Measurements from ENCODE around the gene STYK1. TPM values are rescaled to one million over a fixed set of nuclear protein-coding genes. Genes with fewer than 3 reads are reported as not detected.

Gene STYK1, protein sequence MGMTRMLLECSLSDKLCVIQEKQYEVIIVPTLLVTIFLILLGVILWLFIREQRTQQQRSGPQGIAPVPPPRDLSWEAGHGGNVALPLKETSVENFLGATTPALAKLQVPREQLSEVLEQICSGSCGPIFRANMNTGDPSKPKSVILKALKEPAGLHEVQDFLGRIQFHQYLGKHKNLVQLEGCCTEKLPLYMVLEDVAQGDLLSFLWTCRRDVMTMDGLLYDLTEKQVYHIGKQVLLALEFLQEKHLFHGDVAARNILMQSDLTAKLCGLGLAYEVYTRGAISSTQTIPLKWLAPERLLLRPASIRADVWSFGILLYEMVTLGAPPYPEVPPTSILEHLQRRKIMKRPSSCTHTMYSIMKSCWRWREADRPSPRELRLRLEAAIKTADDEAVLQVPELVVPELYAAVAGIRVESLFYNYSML
- polyA plus RNA-seq (2013, experiment 1 of 2) = not detected
- polyA plus RNA-seq (2013, experiment 2 of 2) = 0.01 TPM

DNA sequence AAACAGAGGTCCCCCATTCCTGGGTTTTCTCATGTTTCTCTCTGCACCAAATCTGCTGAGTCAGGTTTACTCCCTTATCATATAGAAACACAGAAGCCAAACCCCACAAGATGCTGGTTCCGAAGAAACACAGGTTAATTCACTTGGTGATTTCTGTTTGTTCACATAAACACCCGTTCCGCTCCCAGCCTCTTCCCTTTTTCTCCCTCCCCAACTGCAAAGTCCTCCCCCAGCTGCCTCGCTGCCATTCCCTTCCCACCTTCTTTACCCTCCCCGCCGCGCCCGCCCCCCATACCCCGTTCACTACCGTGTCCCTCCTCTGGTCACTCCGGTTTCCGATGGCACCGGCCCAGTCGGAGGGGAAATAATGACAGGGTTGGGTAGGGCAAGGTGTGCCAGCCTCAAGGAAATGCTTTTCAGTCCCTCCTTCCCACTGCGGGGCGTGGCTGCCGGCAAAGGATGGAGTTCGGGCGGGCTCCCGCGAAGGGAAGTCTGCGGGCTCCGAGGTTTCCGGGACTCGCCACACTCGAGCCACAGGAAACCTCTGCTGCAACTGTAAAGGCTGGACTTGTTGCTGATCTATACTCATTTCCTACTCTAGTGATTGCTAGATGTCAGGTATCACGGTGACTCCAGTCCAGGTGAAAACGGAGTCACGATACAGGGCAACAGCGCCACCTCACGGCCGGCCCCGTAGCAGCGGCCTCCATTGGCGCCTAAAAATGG is at the start of gene STYK1:
TSS of gene STYK1 (minus strand) at position 394 of the 726 bp plus-strand sequence. CDS start 39,434 bp downstream, outside the sequence.
- H3K4me1 ChIP-seq (ENCODE audit: control insufficient read depth in 2 of 2, insufficient read depth in 1 of 2, low read depth in 1 of 2, low read length in 2 of 2) = no peaks in the 10 kb centered on the region
- no peak within 1 kb of the TSS for H3K4ac ChIP-seq (ENCODE audit: low read length)
- peak; percentile 50 for DNase-seq (ENCODE audit: low spot score)
- peaks cover 0 to 42% (median 5%) of the 10 kb centered on the region in 3 experiments for H3K27me3 ChIP-seq (ENCODE audit: control insufficient read depth in 3 of 3, insufficient read depth in 3 of 3, low read depth in 1 of 3, low read length in 3 of 3)
- H2AFZ ChIP-seq (ENCODE audit: low read length) = peak within 1 kb of the TSS; percentile 94
- H3K27ac ChIP-seq (replicated peaks; ENCODE audit: low read length) = no peak within 1 kb of the TSS
- H3K4me2 ChIP-seq (ENCODE audit: insufficient read depth, low read length, poor library complexity, severe bottlenecking) = peak within 1 kb of the TSS; percentile 81
- H3K14ac ChIP-seq (ENCODE audit: low read length) = peak within 1 kb of the TSS; percentile 79
- H3K9me3 ChIP-seq (replicated peaks in 1 of 2; ENCODE audit: control insufficient read depth in 2 of 2, insufficient read depth in 1 of 2, low read depth in 1 of 2, low read length in 2 of 2) = no peaks in the 10 kb centered on the region
- no peak within 1 kb of the TSS for H2AK5ac ChIP-seq (ENCODE audit: low read depth, low read length)
- no peaks in the 10 kb centered on the region for H3K79me1 ChIP-seq (ENCODE audit: low read depth, low read length)
- H3K18ac ChIP-seq (ENCODE audit: low read length) = no peak within 1 kb of the TSS
- no peak within 1 kb of the TSS for H2BK120ac ChIP-seq (ENCODE audit: low read depth, low read length)
- no peak within 1 kb of the TSS for H2BK15ac ChIP-seq (ENCODE audit: low read length)
- peak within 1 kb of the TSS; percentile 43 to 86 for H3K4me3 ChIP-seq (ENCODE audit: low read length in 2 of 2)
- H3K23ac ChIP-seq (ENCODE audit: low read depth, low read length, poor library complexity) = peak within 1 kb of the TSS; percentile 39
- H2BK12ac ChIP-seq (ENCODE audit: low read length) = no peak within 1 kb of the TSS
- H4K8ac ChIP-seq (ENCODE audit: low read depth, low read length) = no peak within 1 kb of the TSS
- no peak within 1 kb of the TSS for H3K9ac ChIP-seq (ENCODE audit: low read depth, low read length, poor library complexity)
- H2BK5ac ChIP-seq (ENCODE audit: low read length) = no peak within 1 kb of the TSS
- H3K36me3 ChIP-seq (replicated peaks in 1 of 2; ENCODE audit: control insufficient read depth in 2 of 2, insufficient read depth in 2 of 2, low read length in 2 of 2) = no peaks in the 10 kb centered on the region
- H4K91ac ChIP-seq (ENCODE audit: low read depth, low read length, poor library complexity) = no peak within 1 kb of the TSS
- WGBS, 2 donors (ENCODE audit: extremely low coverage in 2 of 2, insufficient read length in 2 of 2, insufficient replicate concordance in 1 of 2) = no CpG with 5 or more reads among the region's 35 CpGs

GRCh38 chr12:10722905-10723746 is 49.3 kb upstream of the STYK1 start, which contains the start of gene YBX3:
TSS of gene YBX3 (minus strand) at chr12:10723323. CDS start at chr12:10723111, 212 bp downstream.
- H3K18ac ChIP-seq (ENCODE audit: low read length) = peak within 1 kb of the TSS; percentile 78
- peak within 1 kb of the TSS; percentile 31 for H3K14ac ChIP-seq (ENCODE audit: low read length)
- H2AFZ ChIP-seq (ENCODE audit: low read length) = peak within 1 kb of the TSS; percentile 88
- peaks cover 2% of the 10 kb centered on the region for H3K79me1 ChIP-seq (ENCODE audit: low read depth, low read length)
- H2BK120ac ChIP-seq (ENCODE audit: low read depth, low read length) = no peak within 1 kb of the TSS
- H3K23ac ChIP-seq (ENCODE audit: low read depth, low read length, poor library complexity) = peak within 1 kb of the TSS; percentile 95
- peak within 1 kb of the TSS; percentile 31 for H2BK5ac ChIP-seq (ENCODE audit: low read length)
- H3K36me3 ChIP-seq (replicated peaks in 1 of 2; ENCODE audit: control insufficient read depth in 2 of 2, insufficient read depth in 2 of 2, low read length in 2 of 2) = no peaks in the 10 kb centered on the region
- H4K91ac ChIP-seq (ENCODE audit: low read depth, low read length, poor library complexity) = no peak within 1 kb of the TSS
- no peak within 1 kb of the TSS for H2AK5ac ChIP-seq (ENCODE audit: low read depth, low read length)
- no peak within 1 kb of the TSS for H2BK12ac ChIP-seq (ENCODE audit: low read length)
- peaks cover 6 to 7% of the 10 kb centered on the region in 2 donors for H3K4me1 ChIP-seq (ENCODE audit: control insufficient read depth in 2 of 2, insufficient read depth in 1 of 2, low read depth in 1 of 2, low read length in 2 of 2)
- peak within 1 kb of the TSS; percentile 31 for H2BK15ac ChIP-seq (ENCODE audit: low read length)
- peak within 1 kb of the TSS; percentile 67 to 92 for H3K4me3 ChIP-seq (ENCODE audit: low read length in 2 of 2)
- H4K8ac ChIP-seq (ENCODE audit: low read depth, low read length) = no peak within 1 kb of the TSS
- WGBS, 2 donors (ENCODE audit: extremely low coverage in 2 of 2, insufficient read length in 2 of 2, insufficient replicate concordance in 1 of 2) = no CpG with 5 or more reads among the region's 95 CpGs
- peak within 1 kb of the TSS; percentile 76 for H3K27ac ChIP-seq (replicated peaks; ENCODE audit: low read length)
- peaks cover 0 to 42% (median 0%) of the 10 kb centered on the region in 3 experiments for H3K27me3 ChIP-seq (ENCODE audit: control insufficient read depth in 3 of 3, insufficient read depth in 3 of 3, low read depth in 1 of 3, low read length in 3 of 3)
- H3K4me2 ChIP-seq (ENCODE audit: insufficient read depth, low read length, poor library complexity, severe bottlenecking) = peak within 1 kb of the TSS; percentile 72
- peak; percentile 76 for DNase-seq (ENCODE audit: low spot score)
- H3K4ac ChIP-seq (ENCODE audit: low read length) = no peak within 1 kb of the TSS
- H3K9me3 ChIP-seq (replicated peaks in 1 of 2; ENCODE audit: control insufficient read depth in 2 of 2, insufficient read depth in 1 of 2, low read depth in 1 of 2, low read length in 2 of 2) = no peaks in the 10 kb centered on the region
- peak within 1 kb of the TSS; percentile 96 for H3K9ac ChIP-seq (ENCODE audit: low read depth, low read length, poor library complexity)

DNA sequence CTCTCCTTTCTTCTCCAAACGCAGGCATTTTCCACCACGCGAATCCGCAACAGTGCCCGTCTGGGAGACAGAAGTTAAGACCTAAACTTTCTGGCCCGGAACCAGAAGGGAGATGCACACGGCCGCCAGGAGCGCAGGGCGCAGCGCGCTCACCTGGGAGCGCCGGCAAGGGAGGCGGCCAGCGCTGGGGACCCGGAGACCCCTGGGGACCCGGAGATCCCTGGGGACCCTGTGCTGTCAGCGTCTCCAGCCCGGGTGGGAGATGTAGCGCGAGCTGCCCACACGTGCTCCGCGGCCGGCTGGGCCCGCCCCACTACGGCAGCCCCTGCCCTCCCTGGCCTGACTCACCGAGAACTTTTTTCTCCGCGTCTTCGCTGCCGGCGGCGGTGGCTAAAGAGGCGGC is 48.7 kb upstream of the STYK1 start:
- peaks cover 2% of the 10 kb centered on the region for H3K79me1 ChIP-seq (ENCODE audit: low read depth, low read length)
- no CpG with 5 or more reads among the region's 36 CpGs for WGBS, 2 donors (ENCODE audit: extremely low coverage in 2 of 2, insufficient read length in 2 of 2, insufficient replicate concordance in 1 of 2)
- peak overlapping the region; percentile 96 for H3K9ac ChIP-seq (ENCODE audit: low read depth, low read length, poor library complexity)
- H2BK5ac ChIP-seq (ENCODE audit: low read length) = peak overlapping the region; percentile 31
- H3K9me3 ChIP-seq (replicated peaks in 1 of 2; ENCODE audit: control insufficient read depth in 2 of 2, insufficient read depth in 1 of 2, low read depth in 1 of 2, low read length in 2 of 2) = no peaks in the 10 kb centered on the region
- peak overlapping the region; percentile 76 for H3K18ac ChIP-seq (ENCODE audit: low read length)
- peak overlapping the region; percentile 67 to 92 for H3K4me3 ChIP-seq (ENCODE audit: low read length in 2 of 2)
- no peak overlapping the region for H2BK12ac ChIP-seq (ENCODE audit: low read length)
- H4K91ac ChIP-seq (ENCODE audit: low read depth, low read length, poor library complexity) = no peak overlapping the region
- H3K14ac ChIP-seq (ENCODE audit: low read length) = peak overlapping the region; percentile 31
- peaks cover 0 to 35% (median 0%) of the 10 kb centered on the region in 3 experiments for H3K27me3 ChIP-seq (ENCODE audit: control insufficient read depth in 3 of 3, insufficient read depth in 3 of 3, low read depth in 1 of 3, low read length in 3 of 3)
- peak overlapping the region; percentile 31 for H2BK15ac ChIP-seq (ENCODE audit: low read length)
- peak overlapping the region; percentile 76 for H3K27ac ChIP-seq (replicated peaks; ENCODE audit: low read length)
- H2AFZ ChIP-seq (ENCODE audit: low read length) = peak overlapping the region; percentile 88
- no peak overlapping the region for H4K8ac ChIP-seq (ENCODE audit: low read depth, low read length)
- peaks cover 7 to 12% of the 10 kb centered on the region in 2 donors for H3K4me1 ChIP-seq (ENCODE audit: control insufficient read depth in 2 of 2, insufficient read depth in 1 of 2, low read depth in 1 of 2, low read length in 2 of 2)
- H2BK120ac ChIP-seq (ENCODE audit: low read depth, low read length) = no peak overlapping the region
- H3K4ac ChIP-seq (ENCODE audit: low read length) = no peak overlapping the region
- no peak overlapping the region for H2AK5ac ChIP-seq (ENCODE audit: low read depth, low read length)
- peak overlapping the region; percentile 61 for H3K23ac ChIP-seq (ENCODE audit: low read depth, low read length, poor library complexity)
- peak; percentile 31 for DNase-seq (ENCODE audit: low spot score)
- H3K4me2 ChIP-seq (ENCODE audit: insufficient read depth, low read length, poor library complexity, severe bottlenecking) = peak overlapping the region; percentile 72
- H3K36me3 ChIP-seq (replicated peaks in 1 of 2; ENCODE audit: control insufficient read depth in 2 of 2, insufficient read depth in 2 of 2, low read length in 2 of 2) = no peaks in the 10 kb centered on the region
